GM12874 (cell line): ENCODE measurements around the gene MYH9.

Source experiments
- TF ChIP-seq, protein P1 (sequence below): IDR thresholded peaks from 2 replicates; pipeline ENCODE4 v1.5.1; 2011; ENCODE audit warnings: low read depth, mild to moderate bottlenecking, control low read depth, low read length, moderate library complexity; ENCODE audit not compliant: insufficient read depth

Gene MYH9

DNA sequence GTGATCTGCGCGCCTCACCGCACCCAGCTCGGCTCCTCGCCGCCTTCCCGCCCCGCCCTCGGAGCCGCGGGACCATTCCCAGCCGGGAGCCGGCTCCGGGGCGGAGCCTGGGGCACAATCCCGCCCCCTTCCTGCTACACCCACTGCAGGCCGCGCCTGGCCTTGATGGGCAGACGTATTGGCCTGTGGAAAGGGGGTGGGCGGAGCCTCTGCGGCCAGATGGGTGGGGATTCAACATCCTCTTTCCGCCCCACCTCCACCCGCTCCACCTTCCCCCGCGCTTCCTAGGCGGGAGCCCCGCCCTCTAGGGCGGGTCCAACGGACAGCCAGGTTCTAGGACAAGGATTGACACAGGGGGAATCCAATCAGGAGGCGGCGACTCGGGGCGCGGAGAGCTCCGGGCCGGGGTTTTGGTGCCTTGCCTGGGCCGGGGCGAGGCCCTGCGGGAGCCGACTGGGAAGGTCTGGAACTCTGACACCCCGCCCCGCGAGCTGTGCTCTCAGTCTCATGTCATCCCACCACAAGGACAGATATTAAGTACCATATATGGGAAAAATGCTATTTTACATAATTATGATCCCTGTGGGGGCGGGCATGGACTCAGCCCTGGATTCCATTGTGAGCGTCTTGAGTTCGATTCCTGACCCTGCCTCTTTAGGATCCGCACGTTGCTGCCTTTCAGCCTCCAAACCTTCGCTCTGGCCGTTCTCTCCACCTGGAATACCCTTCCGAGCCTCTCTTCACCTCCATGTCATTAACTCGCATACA lies at the start of gene MYH9:
TSS of gene MYH9 (minus strand) at position 9 of the 768 bp plus-strand sequence. CDS start 38,731 bp downstream, outside the sequence.
- TF ChIP-seq, protein P1, sequence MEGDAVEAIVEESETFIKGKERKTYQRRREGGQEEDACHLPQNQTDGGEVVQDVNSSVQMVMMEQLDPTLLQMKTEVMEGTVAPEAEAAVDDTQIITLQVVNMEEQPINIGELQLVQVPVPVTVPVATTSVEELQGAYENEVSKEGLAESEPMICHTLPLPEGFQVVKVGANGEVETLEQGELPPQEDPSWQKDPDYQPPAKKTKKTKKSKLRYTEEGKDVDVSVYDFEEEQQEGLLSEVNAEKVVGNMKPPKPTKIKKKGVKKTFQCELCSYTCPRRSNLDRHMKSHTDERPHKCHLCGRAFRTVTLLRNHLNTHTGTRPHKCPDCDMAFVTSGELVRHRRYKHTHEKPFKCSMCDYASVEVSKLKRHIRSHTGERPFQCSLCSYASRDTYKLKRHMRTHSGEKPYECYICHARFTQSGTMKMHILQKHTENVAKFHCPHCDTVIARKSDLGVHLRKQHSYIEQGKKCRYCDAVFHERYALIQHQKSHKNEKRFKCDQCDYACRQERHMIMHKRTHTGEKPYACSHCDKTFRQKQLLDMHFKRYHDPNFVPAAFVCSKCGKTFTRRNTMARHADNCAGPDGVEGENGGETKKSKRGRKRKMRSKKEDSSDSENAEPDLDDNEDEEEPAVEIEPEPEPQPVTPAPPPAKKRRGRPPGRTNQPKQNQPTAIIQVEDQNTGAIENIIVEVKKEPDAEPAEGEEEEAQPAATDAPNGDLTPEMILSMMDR: no peak

DNA sequence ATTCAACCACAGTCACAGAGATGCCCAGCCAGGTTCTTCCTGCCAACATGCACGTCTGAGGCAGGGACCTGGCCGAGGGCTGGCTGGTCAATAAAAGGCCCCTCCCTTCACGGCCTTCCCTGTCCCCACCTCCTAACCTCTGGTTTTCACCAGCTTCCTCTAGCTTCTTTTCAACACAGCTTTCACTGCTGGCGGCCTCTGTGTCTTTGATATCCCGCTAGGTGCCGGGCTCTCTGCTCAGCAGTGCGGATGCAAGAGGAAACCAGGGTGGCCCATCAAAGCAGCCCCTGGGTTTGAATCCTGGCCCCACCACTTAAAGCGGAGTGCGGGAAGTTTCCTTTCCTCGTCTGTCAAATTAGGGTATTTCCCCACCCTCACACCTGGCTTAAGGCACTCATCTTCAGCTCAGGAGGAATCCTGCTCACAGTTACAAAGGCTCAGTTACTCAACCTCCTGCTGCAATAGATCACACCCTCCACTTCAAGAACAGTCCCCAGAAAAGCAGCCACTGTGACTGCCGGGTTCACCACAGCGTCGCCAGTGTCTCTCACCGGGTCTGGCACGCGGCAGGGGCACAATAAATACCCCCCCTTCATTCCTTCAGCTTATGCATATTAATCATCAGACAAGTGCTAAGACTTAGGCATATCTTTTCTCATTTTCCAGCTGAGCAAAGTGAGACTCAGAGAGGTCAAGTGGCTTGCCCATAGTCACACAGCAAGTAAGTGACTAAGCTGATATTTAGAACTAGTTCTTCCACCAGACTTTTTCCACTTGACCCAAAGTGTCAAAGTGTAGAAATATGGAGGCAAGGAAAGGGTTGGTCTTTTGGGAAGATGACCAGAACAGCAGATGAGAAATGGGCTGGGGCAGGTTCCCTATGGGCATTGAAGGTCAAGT lies 48.0 kb upstream of the MYH9 start:
- TF ChIP-seq, protein P1: no peak

DNA sequence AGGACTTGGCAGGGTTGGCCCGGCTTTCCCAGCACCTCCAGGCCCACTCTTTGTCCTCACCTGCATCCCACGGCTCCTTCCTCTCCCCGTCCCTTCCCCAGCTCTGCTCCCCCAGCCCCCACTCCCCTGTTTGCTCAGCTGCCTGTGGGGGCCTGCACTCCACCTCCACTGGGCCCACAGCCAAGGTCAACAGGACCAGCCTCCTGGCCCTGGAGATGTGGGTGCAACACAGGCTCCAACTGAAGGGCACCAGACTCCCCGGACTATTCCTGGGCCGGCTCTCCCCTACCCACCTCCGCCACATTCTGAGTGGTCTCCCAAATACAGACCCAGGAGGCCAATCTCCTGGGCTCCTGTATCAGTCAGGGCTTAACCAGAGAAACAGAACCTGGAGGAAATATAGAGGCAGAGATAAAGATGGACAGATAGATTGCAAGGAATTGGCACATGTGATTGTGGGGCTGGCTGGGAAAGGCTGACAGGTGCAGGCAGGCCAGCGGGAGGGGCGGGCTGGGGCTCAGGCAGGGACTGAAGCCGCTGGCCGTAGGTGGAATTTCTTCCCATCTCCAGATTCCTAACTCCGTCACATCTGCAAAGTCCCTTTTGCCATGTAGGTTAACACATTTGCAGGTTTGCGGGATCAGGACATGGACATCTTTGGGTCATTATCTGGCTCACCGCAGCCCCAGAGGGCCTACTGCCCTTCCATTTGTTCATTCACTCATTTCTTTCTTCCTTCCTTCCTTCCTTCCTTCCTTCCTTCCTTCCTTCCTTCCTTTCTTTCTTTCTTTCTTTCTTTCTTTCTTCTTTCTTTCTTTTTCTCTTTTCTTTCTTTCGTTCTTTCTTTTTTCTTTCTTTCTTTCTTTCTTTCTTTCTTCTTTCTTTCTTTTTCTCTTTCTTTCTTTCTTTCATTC lies 45.8 kb upstream of the MYH9 start:
- TF ChIP-seq, protein P1: no peak

- TF ChIP-seq, protein P1: no peak
Measured at GRCh38 chr22:36432592-36433317, 45.0 kb upstream of the MYH9 start.

GRCh38 chr22:36431977-36432376 lies 44.2 kb upstream of the MYH9 start:
- TF ChIP-seq, protein P1: no peak

DNA sequence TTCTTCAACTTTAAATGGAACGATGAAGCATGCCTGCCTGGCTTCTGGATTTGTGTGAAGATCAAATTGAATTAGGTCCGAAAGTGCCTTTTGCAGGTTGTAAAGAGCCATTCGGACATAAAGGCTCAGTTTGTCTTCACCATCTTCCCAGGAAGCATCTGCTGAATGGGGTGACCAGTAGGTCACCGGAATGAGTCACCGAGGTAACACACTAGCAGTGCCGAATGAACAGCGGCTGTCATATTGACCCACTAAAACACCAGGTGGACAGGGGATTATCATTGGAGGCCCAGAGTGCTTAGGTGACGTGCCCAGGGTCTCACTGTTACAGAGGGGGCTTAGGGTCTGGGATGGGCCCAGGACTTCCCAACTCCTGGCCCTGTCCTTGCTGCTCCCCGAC lies 43.1 kb upstream of the MYH9 start:
- TF ChIP-seq, protein P1: no peak
